Measurements from ENCODE around the gene GPR108.

GRCh38 chr19:6776999-6777398, 39.6 kb upstream of the GPR108 start:
- TF ChIP-seq CTCF (IDR thresholded peaks at IDR 0.05 in 4 of 5, conservative IDR thresholded peaks at IDR 0.05 in 1 of 5) (no peak), POLR2A (IDR thresholded peaks at IDR 0.05) (no peak)

All from gastrocnemius medialis (tissue), 4 donors.